Measurements from ENCODE around the gene PELI2.

The PELI2 gene

GRCh38 chr14:56210571-56210970 lies 92.4 kb downstream of the PELI2 start:
- no peak for TF ChIP-seq CTCF (conservative IDR thresholded peaks at IDR 0.05; ENCODE audit: control insufficient read depth, insufficient read depth, low read depth, low read length)
- DNase-seq (ENCODE audit: low read depth): no peak

GRCh38 chr14:56211084-56211483 lies 92.9 kb downstream of the PELI2 start:
- H3K4me3 ChIP-seq (ENCODE audit: control insufficient read depth, low read depth, low read length): no peak overlapping the region
- DNase-seq (ENCODE audit: low read depth): no peak
- TF ChIP-seq CTCF (conservative IDR thresholded peaks at IDR 0.05; ENCODE audit: control insufficient read depth, insufficient read depth, low read depth, low read length): no peak

More at GRCh38 chr14:56210571-56210970, 92.4 kb downstream of the PELI2 start:
- no peak overlapping the region for H3K4me3 ChIP-seq (ENCODE audit: control insufficient read depth, low read depth, low read length)

GRCh38 chr14:56211844-56212243 lies 93.6 kb downstream of the PELI2 start:
- no peak for TF ChIP-seq CTCF (conservative IDR thresholded peaks at IDR 0.05; ENCODE audit: control insufficient read depth, insufficient read depth, low read depth, low read length)
- no peak for DNase-seq (ENCODE audit: low read depth)
- H3K4me3 ChIP-seq (ENCODE audit: control insufficient read depth, low read depth, low read length): no peak overlapping the region

GRCh38 chr14:56212521-56212920 lies 94.3 kb downstream of the PELI2 start:
- no peak for TF ChIP-seq CTCF (conservative IDR thresholded peaks at IDR 0.05; ENCODE audit: control insufficient read depth, insufficient read depth, low read depth, low read length)
- DNase-seq (ENCODE audit: low read depth): no peak
- H3K4me3 ChIP-seq (ENCODE audit: control insufficient read depth, low read depth, low read length): no peak overlapping the region

- DNase-seq (ENCODE audit: low read depth): no peak
- no peak overlapping the region for H3K4me3 ChIP-seq (ENCODE audit: control insufficient read depth, low read depth, low read length)
- TF ChIP-seq CTCF (conservative IDR thresholded peaks at IDR 0.05; ENCODE audit: control insufficient read depth, insufficient read depth, low read depth, low read length): no peak
Measured at GRCh38 chr14:56213306-56213705, 95.1 kb downstream of the PELI2 start.

GRCh38 chr14:56215180-56215579 lies 97.0 kb downstream of the PELI2 start:
- TF ChIP-seq CTCF (conservative IDR thresholded peaks at IDR 0.05; ENCODE audit: control insufficient read depth, insufficient read depth, low read depth, low read length): no peak
- no peak for DNase-seq (ENCODE audit: low read depth)

More at GRCh38 chr14:56215180-56215579, 97.0 kb downstream of the PELI2 start:
- no peak overlapping the region for H3K4me3 ChIP-seq (ENCODE audit: control insufficient read depth, low read depth, low read length)

All from fibroblast of mammary gland (primary cell).